Measurements from ENCODE around the gene PTPRJ.

The PTPRJ gene

GRCh38 chr11:48101958-48102357, 121.6 kb downstream of the PTPRJ start:
- no peak overlapping the region for H3K4me3 ChIP-seq (ENCODE audit: low read depth, low read length)
- DNase-seq (ENCODE audit: low read depth) = no peak

- no peak for DNase-seq (ENCODE audit: low read depth)
Measured at GRCh38 chr11:48103621-48104567, 123.5 kb downstream of the PTPRJ start.

GRCh38 chr11:48104568-48104924, 124.2 kb downstream of the PTPRJ start:
- no peak for DNase-seq (ENCODE audit: low read depth)
- H3K4me3 ChIP-seq (ENCODE audit: low read depth, low read length) = no peak overlapping the region

More at GRCh38 chr11:48103621-48104567, 123.5 kb downstream of the PTPRJ start:
- H3K4me3 ChIP-seq (ENCODE audit: low read depth, low read length) = no peak overlapping the region

- DNase-seq (ENCODE audit: low read depth) = no peak
- H3K4me3 ChIP-seq (ENCODE audit: low read depth, low read length) = no peak overlapping the region
Measured at GRCh38 chr11:48105096-48105990, 125.0 kb downstream of the PTPRJ start.

- DNase-seq (ENCODE audit: low read depth) = no peak
- H3K4me3 ChIP-seq (ENCODE audit: low read depth, low read length) = no peak overlapping the region
Measured at GRCh38 chr11:48106166-48106565, 125.8 kb downstream of the PTPRJ start.

- DNase-seq (ENCODE audit: low read depth) = no peak
- H3K4me3 ChIP-seq (ENCODE audit: low read depth, low read length) = no peak overlapping the region
Measured at GRCh38 chr11:48107188-48107704, 126.9 kb downstream of the PTPRJ start.

GRCh38 chr11:48108231-48109045, 128.1 kb downstream of the PTPRJ start:
- H3K4me3 ChIP-seq (ENCODE audit: low read depth, low read length) = no peak overlapping the region
- no peak for DNase-seq (ENCODE audit: low read depth)

- H3K4me3 ChIP-seq (ENCODE audit: low read depth, low read length) = no peak overlapping the region
- DNase-seq (ENCODE audit: low read depth) = no peak
Measured at GRCh38 chr11:48109046-48109666, 128.8 kb downstream of the PTPRJ start.

- H3K4me3 ChIP-seq (ENCODE audit: low read depth, low read length) = no peak overlapping the region
- DNase-seq (ENCODE audit: low read depth) = no peak
Measured at GRCh38 chr11:48110509-48110766, 130.1 kb downstream of the PTPRJ start.

- H3K4me3 ChIP-seq (ENCODE audit: low read depth, low read length) = no peak overlapping the region
- DNase-seq (ENCODE audit: low read depth) = no peak
Measured at GRCh38 chr11:48111891-48112290, 131.5 kb downstream of the PTPRJ start.

- no peak overlapping the region for H3K4me3 ChIP-seq (ENCODE audit: low read depth, low read length)
- DNase-seq (ENCODE audit: low read depth) = no peak
Measured at GRCh38 chr11:48114740-48115139, 134.4 kb downstream of the PTPRJ start.

- no peak overlapping the region for H3K4me3 ChIP-seq (ENCODE audit: low read depth, low read length)
- DNase-seq (ENCODE audit: low read depth) = no peak
Measured at GRCh38 chr11:48116437-48117228, 136.3 kb downstream of the PTPRJ start.

GRCh38 chr11:48122246-48122645, 141.9 kb downstream of the PTPRJ start:
- DNase-seq (ENCODE audit: low read depth) = no peak
- H3K4me3 ChIP-seq (ENCODE audit: low read depth, low read length) = no peak overlapping the region

- no peak overlapping the region for H3K4me3 ChIP-seq (ENCODE audit: low read depth, low read length)
- no peak for DNase-seq (ENCODE audit: low read depth)
Measured at GRCh38 chr11:48122656-48123055, 142.3 kb downstream of the PTPRJ start.

- no peak for DNase-seq (ENCODE audit: low read depth)
- H3K4me3 ChIP-seq (ENCODE audit: low read depth, low read length) = no peak overlapping the region
Measured at GRCh38 chr11:48123254-48123875, 143.0 kb downstream of the PTPRJ start.

- H3K4me3 ChIP-seq (ENCODE audit: low read depth, low read length) = no peak overlapping the region
- DNase-seq (ENCODE audit: low read depth) = no peak
Measured at GRCh38 chr11:48123934-48124755, 143.8 kb downstream of the PTPRJ start.

GRCh38 chr11:48124880-48125279, 144.5 kb downstream of the PTPRJ start:
- DNase-seq (ENCODE audit: low read depth) = no peak
- H3K4me3 ChIP-seq (ENCODE audit: low read depth, low read length) = no peak overlapping the region
